ENCODE results near the gene DNAH17. TPM values are rescaled to one million over a fixed set of nuclear protein-coding genes. Genes with fewer than 3 reads are reported as not detected.

The DNAH17 gene
- total RNA-seq, 1 donor from 2014 or later = 2.8 TPM

GRCh38 chr17:78571329-78571728 is 5.9 kb downstream of the DNAH17 start:
- Histone ChIP-seq H3K4me3 (no peak overlapping the region), H3K27ac (no peak overlapping the region), H3K9me3 (no peaks in the 10 kb centered on the region), H3K4me1 (no peaks in the 10 kb centered on the region), H3K27me3 (no peaks in the 10 kb centered on the region), H3K36me3 (no peaks in the 10 kb centered on the region)
- ATAC-seq (no peak), DNase-seq (no peak)
- intact Hi-C loops (cut with DNase I) = no loop called here
- no peak for TF ChIP-seq CTCF (IDR thresholded peaks at IDR 0.05)

GRCh38 chr17:78568494-78569115 is 8.6 kb downstream of the DNAH17 start:
- Histone ChIP-seq H3K4me1 (no peaks in the 10 kb centered on the region), H3K27me3 (no peaks in the 10 kb centered on the region), H3K4me3 (no peak overlapping the region), H3K27ac (no peak overlapping the region), H3K9me3 (no peaks in the 10 kb centered on the region), H3K36me3 (no peaks in the 10 kb centered on the region)
- peak; percentile 62 for ATAC-seq
- intact Hi-C loops (cut with DNase I) = no loop called here
- no peak for TF ChIP-seq CTCF (IDR thresholded peaks at IDR 0.05)
- DNase-seq = no peak

GRCh38 chr17:78567991-78568390 is 9.2 kb downstream of the DNAH17 start:
- intact Hi-C loops (cut with DNase I) = no loop called here
- TF ChIP-seq CTCF (IDR thresholded peaks at IDR 0.05) = no peak
- no peaks in the 10 kb centered on the region for H3K36me3 ChIP-seq
- no peak for DNase-seq
- H3K27me3 ChIP-seq = no peaks in the 10 kb centered on the region
- no peak overlapping the region for H3K27ac ChIP-seq
- no peak overlapping the region for H3K4me3 ChIP-seq
- no peaks in the 10 kb centered on the region for H3K4me1 ChIP-seq
- no peak for ATAC-seq
- no peaks in the 10 kb centered on the region for H3K9me3 ChIP-seq

- H3K9me3 ChIP-seq = no peaks in the 10 kb centered on the region
- H3K36me3 ChIP-seq = no peaks in the 10 kb centered on the region
- no peak for TF ChIP-seq CTCF (IDR thresholded peaks at IDR 0.05)
- no peaks in the 10 kb centered on the region for H3K27me3 ChIP-seq
- no peak overlapping the region for H3K4me3 ChIP-seq
- intact Hi-C loops (cut with DNase I) = no loop called here
- DNase-seq (no peak), ATAC-seq (no peak)
- H3K4me1 ChIP-seq = no peaks in the 10 kb centered on the region
- no peak overlapping the region for H3K27ac ChIP-seq
Measured at GRCh38 chr17:78566947-78567346, 10.2 kb downstream of the DNAH17 start.

GRCh38 chr17:78563189-78564145 is 13.7 kb downstream of the DNAH17 start:
- Histone ChIP-seq H3K27ac (no peak overlapping the region), H3K4me3 (no peak overlapping the region), H3K27me3 (peaks cover 4% of the 10 kb centered on the region), H3K9me3 (no peaks in the 10 kb centered on the region), H3K4me1 (no peaks in the 10 kb centered on the region), H3K36me3 (no peaks in the 10 kb centered on the region)
- intact Hi-C loops (cut with DNase I) = no loop called here
- DNase-seq (no peak), ATAC-seq (no peak)
- TF ChIP-seq CTCF (IDR thresholded peaks at IDR 0.05) = no peak
